Body of pancreas (tissue), 4 donors: ENCODE measurements around the gene PLD1.

Experiments
- CTCF ChIP-seq, 7 experiments: fragments of 450-650 bp in 4 of 7; fragments of 200-600 bp in 3 of 7; sonication (generic) in 3 of 7; IDR thresholded peaks; one replicate each; pipeline ENCODE4 v1.5.1; 2016 to 2019; ENCODE audit warnings: antibody characterized with exemption in 7 of 7
- POLR2A ChIP-seq, 3 donors: fragments of 450-650 bp; IDR thresholded peaks; one replicate each; pipeline ENCODE4 v1.6.1; 2016; ENCODE audit warnings: antibody characterized with exemption in 3 of 3, mild to moderate bottlenecking in 2 of 3

GRCh38 chr3:171769461-171769860, 40.8 kb downstream of the PLD1 start:
- no peak for TF ChIP-seq CTCF (IDR thresholded peaks at IDR 0.05)
- no peak for TF ChIP-seq POLR2A (IDR thresholded peaks at IDR 0.05)
